MM.1S (cell line): ENCODE results near the gene MPST.

ENCODE experiments used
- DNase-seq: peaks from one replicate; pipeline ENCODE4 v3.0.0-alpha.2; 2015
- H2AFZ ChIP-seq: fragments of 300-600 bp; sonication (generic); 2 replicates; pipeline ENCODE4 v1.6.0; 2016; ENCODE audit warnings: antibody characterized with exemption, low read length
- H3F3A ChIP-seq: fragments of 300-600 bp; sonication (generic); 2 replicates; pipeline ENCODE4 v1.6.1; 2016; ENCODE audit warnings: mild to moderate bottlenecking, antibody characterized with exemption, low read length, moderate library complexity, mixed read lengths; ENCODE audit not compliant: insufficient read depth
- H3K27ac ChIP-seq: fragments of 300-600 bp; sonication (generic); 2 replicates; pipeline ENCODE4 v1.5.1; 2016; ENCODE audit warnings: mild to moderate bottlenecking, low read length
- H3K27me3 ChIP-seq: fragments of 300-600 bp; sonication (generic); replicated peaks from 2 replicates; pipeline ENCODE4 v1.6.0; 2016; ENCODE audit warnings: low read length; ENCODE audit not compliant: insufficient read depth
- H3K36me3 ChIP-seq: fragments of 300-600 bp; sonication (generic); replicated peaks from 2 replicates; pipeline ENCODE4 v1.6.1; 2016; ENCODE audit warnings: mild to moderate bottlenecking, low read length, mixed read lengths; ENCODE audit not compliant: insufficient read depth
- H3K4me1 ChIP-seq: fragments of 300-600 bp; sonication (generic); 2 replicates; pipeline ENCODE4 v1.6.1; 2016; ENCODE audit warnings: low read length, mixed read lengths
- H3K4me2 ChIP-seq: fragments of 300-600 bp; sonication (generic); 2 replicates; pipeline ENCODE4 v1.6.0; 2016; ENCODE audit warnings: low read depth, low read length
- H3K4me3 ChIP-seq: fragments of 300-600 bp; sonication (generic); 2 replicates; pipeline ENCODE4 v1.5.1; 2016; ENCODE audit warnings: low read length, mixed read lengths
- H3K79me2 ChIP-seq: fragments of 300-600 bp; sonication (generic); 2 replicates; pipeline ENCODE4 v1.6.1; 2016; ENCODE audit warnings: mixed run types, low read length, mixed read lengths
- H3K9ac ChIP-seq: fragments of 300-600 bp; sonication (generic); 2 replicates; pipeline ENCODE4 v1.6.1; 2016; ENCODE audit warnings: low read length, mixed read lengths
- H3K9me2 ChIP-seq: fragments of 300-600 bp; sonication (generic); replicated peaks from 2 replicates; pipeline ENCODE4 v1.6.1; 2016; ENCODE audit warnings: mild to moderate bottlenecking, low read length, mixed read lengths; ENCODE audit not compliant: insufficient read depth
- H3K9me3 ChIP-seq: fragments of 300-600 bp; sonication (generic); replicated peaks from 2 replicates; pipeline ENCODE4 v1.6.1; 2016; ENCODE audit warnings: mild to moderate bottlenecking, low read length, mixed read lengths; ENCODE audit not compliant: insufficient read depth
- H4K20me1 ChIP-seq: fragments of 300-600 bp; sonication (generic); 2 replicates; pipeline ENCODE4 v1.6.1; 2016; ENCODE audit warnings: mild to moderate bottlenecking, low read length, moderate library complexity, mixed read lengths; ENCODE audit not compliant: insufficient read depth
- CTCF ChIP-seq: fragments of 300-600 bp; sonication (generic); IDR thresholded peaks from 2 replicates; pipeline ENCODE4 v1.5.1; 2016; ENCODE audit warnings: antibody characterized with exemption, low read length, mixed read lengths
- EZH2 ChIP-seq: fragments of 300-600 bp; sonication (generic); optimal IDR thresholded peaks from 2 replicates; pipeline ENCODE3; 2017; ENCODE audit warnings: low read depth, mild to moderate bottlenecking, antibody characterized with exemption, low read length, mixed read lengths
- EZH2phosphoT487 ChIP-seq: fragments of 300-600 bp; sonication (generic); IDR thresholded peaks from 2 replicates; pipeline ENCODE4 v1.6.1; 2018; ENCODE audit warnings: antibody characterized with exemption, low read length

MPST gene

DNA sequence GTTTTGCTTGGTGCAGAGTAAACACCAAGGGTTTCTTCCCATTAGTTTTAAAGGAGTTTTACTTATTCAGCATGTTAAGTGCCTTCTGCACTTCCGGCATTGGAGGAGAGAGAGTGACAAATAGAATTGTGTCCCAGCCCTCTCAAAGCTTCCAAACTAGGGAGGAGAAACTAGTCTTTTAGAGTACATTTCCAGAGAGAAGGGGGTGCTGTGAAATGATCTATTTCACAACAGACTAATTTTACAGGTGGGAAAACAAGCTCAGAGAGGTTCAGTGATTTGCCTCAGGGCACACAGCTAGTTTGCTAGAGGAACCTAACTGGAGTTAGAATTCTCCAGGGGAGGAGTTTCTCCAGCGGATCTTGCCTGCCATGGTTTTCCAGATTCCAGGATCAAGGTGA lies 12.6 kb downstream of the MPST start:
- no peak overlapping the region for H3K27ac ChIP-seq
- no peaks in the 10 kb centered on the region for H4K20me1 ChIP-seq
- H3K27me3 ChIP-seq, result peaks cover 19% of the 10 kb centered on the region
- no peak overlapping the region for H3K4me3 ChIP-seq
- H2AFZ ChIP-seq, result no peak overlapping the region
- DNase-seq, result no peak
- H3K79me2 ChIP-seq, result no peaks in the 10 kb centered on the region
- H3K36me3 ChIP-seq, result no peaks in the 10 kb centered on the region
- no peaks in the 10 kb centered on the region for H3K4me1 ChIP-seq
- H3K4me2 ChIP-seq, result no peak overlapping the region
- no peaks in the 10 kb centered on the region for H3K9me3 ChIP-seq
- TF ChIP-seq EZH2 (no peak), EZH2phosphoT487 (no peak), CTCF (no peak)
- H3F3A ChIP-seq, result no peaks in the 10 kb centered on the region
- no peaks in the 10 kb centered on the region for H3K9me2 ChIP-seq
- H3K9ac ChIP-seq, result no peak overlapping the region

- H4K20me1 ChIP-seq, result no peaks in the 10 kb centered on the region
- no peak for DNase-seq
- no peak overlapping the region for H3K27ac ChIP-seq
- no peaks in the 10 kb centered on the region for H3K9me2 ChIP-seq
- no peaks in the 10 kb centered on the region for H3K4me1 ChIP-seq
- H3K36me3 ChIP-seq, result no peaks in the 10 kb centered on the region
- no peaks in the 10 kb centered on the region for H3F3A ChIP-seq
- H2AFZ ChIP-seq, result no peak overlapping the region
- TF ChIP-seq EZH2 (no peak), CTCF (no peak), EZH2phosphoT487 (no peak)
- no peak overlapping the region for H3K4me2 ChIP-seq
- no peak overlapping the region for H3K9ac ChIP-seq
- H3K4me3 ChIP-seq, result no peak overlapping the region
- H3K27me3 ChIP-seq, result peaks cover 25% of the 10 kb centered on the region
- no peaks in the 10 kb centered on the region for H3K9me3 ChIP-seq
- H3K79me2 ChIP-seq, result no peaks in the 10 kb centered on the region
These were observed 13.3 kb downstream of the MPST start for GRCh38 chr22:37032535-37033460.

GRCh38 chr22:37033605-37034430 lies 14.3 kb downstream of the MPST start:
- no peak overlapping the region for H3K4me3 ChIP-seq
- H3K9me2 ChIP-seq, result no peaks in the 10 kb centered on the region
- H2AFZ ChIP-seq, result no peak overlapping the region
- H3F3A ChIP-seq, result no peaks in the 10 kb centered on the region
- H3K4me1 ChIP-seq, result no peaks in the 10 kb centered on the region
- DNase-seq, result no peak
- no peaks in the 10 kb centered on the region for H4K20me1 ChIP-seq
- no peak overlapping the region for H3K27ac ChIP-seq
- H3K4me2 ChIP-seq, result no peak overlapping the region
- TF ChIP-seq EZH2phosphoT487, result no peak
- TF ChIP-seq CTCF, result no peak
- no peak for TF ChIP-seq EZH2
- no peaks in the 10 kb centered on the region for H3K79me2 ChIP-seq
- H3K27me3 ChIP-seq, result peaks cover 27% of the 10 kb centered on the region
- no peaks in the 10 kb centered on the region for H3K36me3 ChIP-seq
- no peaks in the 10 kb centered on the region for H3K9me3 ChIP-seq
- no peak overlapping the region for H3K9ac ChIP-seq
